Activated CD8-positive, alpha-beta memory T cell treated with anti-CD3 and anti-CD28 coated beads for 1 hour (primary cell): ENCODE data around the gene TRPM2.
"Not testable (repeated sequence)": the region's sequence is repeated elsewhere in the genome, so short reads cannot be mapped to it uniquely, and the experiment has no call there.

Experiments
- DNase-seq, 2 donors: peaks; one replicate each; pipeline ENCODE4 v3.0.0-alpha.2; 2020; ENCODE audit warnings: low read depth in 1 of 2; ENCODE audit errors: extremely low read depth in 1 of 2

The TRPM2 gene

DNA sequence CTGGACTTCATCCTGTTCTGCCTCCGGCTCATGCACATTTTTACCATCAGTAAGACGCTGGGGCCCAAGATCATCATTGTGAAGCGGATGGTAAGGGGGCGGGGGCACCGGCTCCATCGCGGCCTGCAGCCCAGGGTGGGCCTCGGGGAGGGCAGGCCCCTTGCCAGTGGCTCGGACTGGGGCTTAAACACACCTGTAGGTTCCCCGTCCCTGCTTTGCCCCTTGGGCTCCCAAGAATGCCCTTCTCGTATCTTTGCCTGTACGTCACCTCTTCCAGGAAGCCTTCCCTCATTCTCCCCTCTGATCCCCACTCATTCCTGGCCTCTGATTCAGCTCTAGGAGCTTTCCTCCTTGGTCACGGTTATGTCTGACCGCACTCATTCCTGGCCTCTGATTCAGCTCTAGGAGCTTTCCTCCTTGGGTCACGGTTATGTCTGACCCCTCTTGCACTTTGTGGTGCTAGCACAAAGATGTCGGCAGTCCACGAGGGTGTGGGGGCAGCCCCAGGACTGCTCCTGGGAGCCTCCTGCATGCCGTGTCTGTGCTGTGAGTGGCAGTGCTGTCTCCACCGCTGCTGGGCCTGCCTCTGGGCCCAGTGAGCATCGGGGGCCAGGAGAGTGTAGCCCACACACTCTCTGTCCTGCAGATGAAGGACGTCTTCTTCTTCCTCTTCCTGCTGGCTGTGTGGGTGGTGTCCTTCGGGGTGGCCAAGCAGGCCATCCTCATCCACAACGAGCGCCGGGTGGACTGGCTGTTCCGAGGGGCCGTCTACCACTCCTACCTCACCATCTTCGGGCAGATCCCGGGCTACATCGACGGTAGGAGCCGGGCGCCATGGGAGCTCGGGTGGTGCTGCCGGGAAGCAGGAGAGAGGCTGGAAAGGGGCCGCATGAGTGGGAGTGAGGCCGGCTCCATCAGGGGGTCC, 52.8 kb downstream of the TRPM2 start:
- no peak for DNase-seq

DNA sequence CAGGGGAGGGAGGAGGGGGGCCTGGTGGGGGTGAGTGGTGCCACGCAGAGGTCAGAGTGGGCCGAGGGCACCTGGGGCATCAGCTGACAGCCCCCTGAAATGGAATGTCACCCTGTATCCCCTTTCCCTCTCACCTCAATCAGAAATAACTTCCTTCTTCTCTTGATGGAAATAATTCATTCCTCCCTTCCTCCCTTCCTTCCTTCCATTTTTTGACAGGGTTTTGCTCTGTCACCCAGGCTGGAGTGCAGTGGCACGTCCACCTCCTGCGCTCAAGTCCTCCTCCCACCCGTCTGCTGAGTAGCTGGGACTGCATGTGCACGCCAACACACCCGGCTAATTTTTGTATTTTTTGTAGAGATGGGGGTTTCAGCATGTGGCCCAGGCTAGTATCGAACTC, 53.5 kb downstream of the TRPM2 start:
- DNase-seq, result no peak

DNA sequence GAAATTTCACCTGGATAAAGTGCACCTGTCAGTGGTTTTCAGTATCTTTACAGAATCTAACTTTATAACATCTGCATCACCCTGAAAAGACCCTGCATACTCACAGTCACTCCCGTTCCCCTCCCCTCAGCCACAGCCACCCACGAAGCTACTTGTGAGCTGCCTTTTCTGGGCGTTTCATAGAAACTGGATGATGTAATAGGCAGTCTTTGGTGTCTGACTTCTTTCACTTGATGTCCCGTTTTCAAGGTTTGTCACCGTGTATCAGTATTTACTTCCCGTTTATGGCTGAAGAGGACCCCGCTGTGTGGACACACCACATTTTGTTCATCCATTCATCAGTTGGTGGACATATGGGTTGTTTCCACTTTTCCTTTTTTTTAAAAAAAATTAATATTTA, 54.1 kb downstream of the TRPM2 start:
- no peak for DNase-seq

DNA sequence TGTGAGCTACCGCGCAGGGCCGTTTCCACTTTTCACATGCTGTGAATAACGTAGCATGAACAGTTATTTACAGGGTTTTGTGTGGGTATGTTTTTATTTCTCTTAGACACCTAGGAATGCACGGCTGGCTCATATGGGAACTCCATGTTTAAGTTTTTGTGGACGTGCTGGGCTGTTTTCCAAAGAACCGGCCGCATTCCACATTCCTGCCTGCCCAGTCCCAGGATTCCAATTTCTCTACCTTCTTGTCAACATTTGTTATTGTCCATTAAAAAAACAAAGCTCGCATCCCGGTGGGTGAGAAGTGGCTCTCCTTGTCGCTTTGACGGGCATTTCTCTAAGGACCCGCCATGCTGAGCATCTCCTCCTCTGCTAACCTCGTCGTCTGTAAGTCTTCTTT, 54.8 kb downstream of the TRPM2 start:
- DNase-seq, result no peak

DNA sequence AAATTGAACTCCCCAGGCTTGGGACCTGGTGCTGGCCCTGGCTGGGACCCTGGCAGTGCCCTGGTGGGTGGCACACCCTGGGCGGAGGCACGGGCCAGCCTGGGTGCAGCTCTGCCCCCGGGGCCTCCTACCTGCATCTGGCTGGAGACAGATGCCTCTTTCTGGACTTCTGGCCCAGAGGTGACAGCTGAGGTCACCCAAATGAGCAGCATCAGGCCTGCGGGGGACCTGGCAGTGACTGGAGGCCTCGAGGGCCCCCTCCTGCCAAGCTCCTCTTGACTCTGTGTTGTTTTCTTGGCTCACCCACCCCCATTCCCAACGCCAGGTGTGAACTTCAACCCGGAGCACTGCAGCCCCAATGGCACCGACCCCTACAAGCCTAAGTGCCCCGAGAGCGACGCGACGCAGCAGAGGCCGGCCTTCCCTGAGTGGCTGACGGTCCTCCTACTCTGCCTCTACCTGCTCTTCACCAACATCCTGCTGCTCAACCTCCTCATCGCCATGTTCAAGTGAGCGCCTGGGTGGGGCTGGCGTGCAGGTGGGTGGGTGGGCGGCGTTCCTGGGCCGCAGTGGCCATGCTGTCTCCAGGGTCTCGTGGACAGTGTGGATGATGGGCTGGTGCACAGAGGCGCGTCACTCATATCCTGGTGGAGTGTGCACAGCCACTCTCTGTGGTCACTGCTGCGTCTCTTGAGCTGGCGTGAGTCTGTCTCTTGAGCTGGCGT, 60.3 kb downstream of the TRPM2 start:
- no peak for DNase-seq

DNA sequence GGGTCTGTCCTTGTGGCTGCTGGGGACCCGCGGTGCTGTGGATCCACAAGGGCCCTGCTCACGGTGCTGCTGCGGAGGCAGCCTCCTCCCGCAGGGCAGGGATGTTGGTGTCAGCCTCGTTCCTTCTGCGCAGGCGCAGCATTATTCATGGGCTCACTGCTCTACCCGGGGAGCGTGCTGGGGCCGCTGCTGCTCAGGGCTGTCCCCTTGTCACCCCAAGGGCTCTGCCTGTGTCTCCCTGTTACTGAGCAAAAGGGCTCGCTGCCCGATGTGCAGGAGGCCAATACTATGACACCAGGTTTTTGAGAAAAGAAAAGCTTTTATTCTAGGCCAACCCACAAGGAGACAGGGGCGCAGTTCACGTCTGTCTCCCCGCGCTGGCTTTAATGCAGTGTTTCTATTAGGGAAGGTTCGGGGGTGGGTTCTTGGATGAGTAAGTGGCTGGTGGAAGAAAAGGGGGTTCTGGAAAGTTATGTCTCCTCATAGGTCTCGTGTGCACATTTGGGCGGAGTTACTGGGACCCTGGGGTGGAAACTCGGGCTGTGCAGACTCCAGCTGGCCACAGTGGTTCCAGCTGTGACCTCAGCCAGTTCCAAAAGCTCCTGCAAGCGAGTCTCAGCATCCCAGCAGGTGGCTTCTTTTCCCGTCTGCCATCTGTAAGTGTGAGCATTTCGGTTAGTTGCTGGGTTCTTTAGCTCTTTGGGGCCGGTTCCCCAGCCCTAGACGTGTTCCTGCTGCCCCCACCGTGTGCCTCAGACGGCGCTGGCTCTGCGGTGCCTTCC, 61.1 kb downstream of the TRPM2 start:
- DNase-seq, result no peak

DNA sequence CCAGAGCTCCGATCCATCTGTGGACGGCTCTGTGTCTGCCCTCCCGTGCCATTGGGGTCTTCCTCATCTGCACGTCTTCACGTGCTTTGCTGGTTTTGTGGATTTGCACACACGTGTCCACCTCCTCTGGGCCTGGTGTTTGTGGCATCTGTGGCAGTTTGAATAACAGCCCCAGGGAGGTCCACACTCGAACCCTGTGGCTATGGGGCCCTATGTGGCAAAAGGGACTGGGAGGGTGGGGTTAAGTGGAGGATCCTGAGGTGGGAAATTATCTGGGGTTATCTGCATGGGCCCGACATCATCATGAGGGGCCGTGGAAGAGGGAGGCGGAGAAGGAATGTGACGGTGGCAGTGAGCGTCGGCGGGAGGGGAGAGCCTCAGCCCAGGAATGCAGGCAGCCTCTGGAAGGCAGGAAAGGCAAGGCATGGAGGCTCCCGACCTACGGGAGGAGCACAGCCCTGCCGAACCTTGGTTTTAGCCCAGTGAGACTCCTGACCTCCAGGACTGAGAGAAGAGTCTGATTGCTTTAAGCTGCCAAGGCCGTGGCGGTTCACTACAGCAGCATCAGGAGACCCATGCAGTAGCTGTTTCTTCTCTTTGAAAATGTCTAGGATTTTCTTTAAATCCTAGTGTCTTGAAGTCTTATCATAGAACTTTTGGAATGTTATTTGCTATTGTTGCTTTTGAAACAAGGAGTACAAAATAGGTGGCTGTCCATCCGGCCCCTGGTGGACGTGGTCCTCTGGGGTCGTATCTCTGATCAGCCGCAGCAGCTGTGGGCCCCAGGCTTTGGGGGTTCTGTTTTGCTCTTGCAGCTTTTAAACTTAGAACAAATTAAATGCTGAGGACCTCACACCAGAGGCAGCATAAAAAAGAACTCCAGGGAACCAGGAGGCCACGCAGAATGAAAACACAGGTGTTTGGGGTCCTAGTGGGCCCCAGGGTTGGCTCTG, 61.9 kb downstream of the TRPM2 start:
- no peak for DNase-seq

DNA sequence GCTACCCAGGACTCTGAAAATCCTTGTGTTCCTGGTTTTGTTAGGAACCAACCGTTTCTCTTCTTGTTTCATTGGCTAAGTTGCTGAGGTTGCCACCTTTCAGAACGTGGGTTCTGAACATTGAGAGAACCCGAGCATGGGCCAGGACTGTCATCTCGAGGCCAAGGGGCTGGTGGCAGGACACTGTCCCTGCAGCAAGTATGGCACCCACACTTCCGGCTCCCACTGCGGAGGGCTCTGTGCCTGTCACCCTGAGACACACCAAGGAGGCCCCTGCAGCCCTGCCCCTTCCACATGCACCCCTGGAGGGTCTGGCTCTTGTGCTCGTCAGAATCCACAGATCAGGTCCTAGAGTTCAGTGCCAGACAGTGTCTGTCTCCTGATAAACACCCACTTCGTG, 62.8 kb downstream of the TRPM2 start:
- DNase-seq, result no peak

DNA sequence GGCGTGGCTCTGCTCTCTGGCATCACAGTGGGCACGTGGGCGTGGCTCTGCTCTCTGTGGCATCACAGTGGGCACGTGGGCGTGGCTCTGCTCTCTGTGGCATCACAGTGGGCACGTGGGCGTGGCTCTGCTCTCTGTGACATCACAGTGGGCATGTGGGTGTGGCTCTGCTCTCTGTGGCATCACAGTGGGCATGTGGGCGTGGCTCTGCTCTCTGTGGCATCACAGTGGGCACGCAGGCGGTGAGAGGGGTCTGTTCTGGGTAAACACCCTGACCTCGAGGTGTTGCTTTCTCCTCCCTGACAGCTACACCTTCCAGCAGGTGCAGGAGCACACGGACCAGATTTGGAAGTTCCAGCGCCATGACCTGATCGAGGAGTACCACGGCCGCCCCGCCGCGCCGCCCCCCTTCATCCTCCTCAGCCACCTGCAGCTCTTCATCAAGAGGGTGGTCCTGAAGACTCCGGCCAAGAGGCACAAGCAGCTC, 64.2 kb downstream of the TRPM2 start:
- DNase-seq, result not testable (repeated sequence)

DNA sequence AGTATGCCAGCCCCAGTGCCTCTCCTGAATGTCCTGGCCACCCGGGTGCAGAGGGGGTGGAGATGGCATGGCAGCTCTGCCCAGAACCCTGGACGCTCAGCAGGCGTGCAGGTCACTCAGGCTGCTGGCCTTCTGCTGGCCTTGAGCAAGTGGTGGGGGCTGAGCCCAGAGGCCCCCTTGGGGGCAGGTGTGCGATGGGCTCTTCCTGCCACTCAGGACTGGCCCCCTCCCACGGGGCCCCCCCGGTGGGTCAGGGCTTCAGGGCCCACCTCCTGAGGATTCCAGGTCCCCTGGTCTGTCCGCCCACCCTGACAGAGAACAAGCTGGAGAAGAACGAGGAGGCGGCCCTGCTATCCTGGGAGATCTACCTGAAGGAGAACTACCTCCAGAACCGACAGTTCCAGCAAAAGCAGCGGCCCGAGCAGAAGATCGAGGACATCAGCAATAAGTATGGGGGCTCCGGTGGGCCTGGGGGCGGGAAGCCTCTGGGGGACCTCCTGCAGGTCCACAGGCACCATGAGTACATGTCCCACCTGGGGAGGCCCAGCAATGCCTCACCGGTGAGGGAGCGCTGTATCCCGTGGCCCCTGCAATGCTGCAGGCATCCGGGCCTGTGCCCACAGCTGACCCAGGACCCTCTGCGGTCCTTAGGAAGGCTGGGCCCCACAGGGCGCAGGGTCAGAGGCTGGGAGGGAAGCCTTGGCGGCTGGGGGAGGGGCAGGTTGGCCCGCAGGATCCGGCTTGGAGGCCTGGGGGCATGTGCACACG, 64.9 kb downstream of the TRPM2 start:
- no peak for DNase-seq

DNA sequence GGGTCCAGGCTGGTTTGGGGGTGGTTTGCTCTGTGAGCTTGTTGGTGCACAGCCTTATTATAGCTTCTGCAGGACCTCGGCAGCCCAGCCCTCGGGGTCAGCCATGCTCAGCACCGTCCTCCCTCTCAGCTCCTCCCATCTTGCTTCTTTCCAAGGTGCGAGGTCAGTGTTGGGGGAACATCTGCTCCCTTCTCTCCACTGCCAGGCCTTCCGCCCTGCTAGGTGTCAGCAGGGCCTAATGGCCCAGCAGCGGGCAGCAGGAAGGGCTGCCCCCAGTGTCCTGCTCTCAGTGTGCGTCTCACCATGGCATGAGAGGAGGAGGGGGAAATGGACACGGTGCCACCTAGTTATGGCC, 65.4 kb downstream of the TRPM2 start:
- no peak for DNase-seq

DNA sequence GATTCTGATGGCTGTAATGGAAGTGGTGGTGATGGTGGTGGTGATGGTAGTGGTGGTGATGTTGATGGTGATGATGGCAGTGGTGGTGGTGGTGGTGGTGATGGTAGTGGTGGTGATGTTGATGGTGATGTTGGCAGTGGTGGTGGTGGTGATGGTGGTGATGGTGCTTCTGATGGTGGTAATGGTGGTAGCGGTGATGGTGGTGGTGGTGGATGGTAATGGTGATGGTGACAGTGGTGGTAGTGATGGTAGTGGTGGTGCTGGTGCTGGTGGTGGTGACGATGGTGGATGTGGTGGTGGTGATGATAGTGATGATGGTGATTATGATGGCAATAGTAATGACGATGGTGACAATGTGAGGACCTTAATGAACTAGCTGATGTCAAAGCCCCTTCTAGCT, 66.3 kb downstream of the TRPM2 start:
- no peak for DNase-seq

DNA sequence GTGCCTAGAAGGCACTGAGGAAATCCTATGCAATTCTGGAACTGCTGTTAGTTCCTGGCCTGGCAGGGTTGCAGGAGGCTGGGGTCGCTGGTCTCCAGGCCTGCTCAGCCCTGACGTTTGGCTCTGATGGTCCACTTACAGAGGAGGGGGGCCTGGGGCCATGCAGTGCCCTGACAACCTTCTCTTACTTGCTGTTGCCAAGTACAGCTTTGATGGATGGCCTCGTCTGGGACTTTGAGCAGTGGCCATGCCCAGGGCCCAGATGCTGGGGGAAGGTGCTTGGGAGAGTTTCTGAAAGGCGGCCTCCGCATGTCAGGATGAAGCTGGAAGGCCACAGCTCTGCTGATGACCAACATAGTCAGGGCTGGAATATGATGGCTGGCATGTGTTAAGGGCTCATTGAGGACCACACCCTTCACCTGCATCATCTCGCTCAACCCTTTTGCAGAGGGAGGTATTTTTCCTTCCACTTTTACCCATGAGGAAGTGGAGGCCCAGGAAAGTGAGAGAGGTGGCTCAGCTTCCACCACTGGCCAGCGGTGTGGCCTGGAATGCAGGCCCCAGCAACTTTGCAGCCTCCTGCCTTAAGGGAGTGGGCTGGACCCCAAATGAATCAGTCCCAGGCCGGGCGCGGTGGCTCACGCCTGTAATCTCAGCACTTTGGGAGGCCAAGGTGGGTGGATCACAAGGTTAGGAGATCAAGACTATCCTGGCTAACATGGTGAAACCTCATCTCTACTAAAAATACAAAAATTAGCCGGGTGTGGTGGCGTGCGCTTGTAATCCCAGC, 67.2 kb downstream of the TRPM2 start:
- no peak for DNase-seq

DNA sequence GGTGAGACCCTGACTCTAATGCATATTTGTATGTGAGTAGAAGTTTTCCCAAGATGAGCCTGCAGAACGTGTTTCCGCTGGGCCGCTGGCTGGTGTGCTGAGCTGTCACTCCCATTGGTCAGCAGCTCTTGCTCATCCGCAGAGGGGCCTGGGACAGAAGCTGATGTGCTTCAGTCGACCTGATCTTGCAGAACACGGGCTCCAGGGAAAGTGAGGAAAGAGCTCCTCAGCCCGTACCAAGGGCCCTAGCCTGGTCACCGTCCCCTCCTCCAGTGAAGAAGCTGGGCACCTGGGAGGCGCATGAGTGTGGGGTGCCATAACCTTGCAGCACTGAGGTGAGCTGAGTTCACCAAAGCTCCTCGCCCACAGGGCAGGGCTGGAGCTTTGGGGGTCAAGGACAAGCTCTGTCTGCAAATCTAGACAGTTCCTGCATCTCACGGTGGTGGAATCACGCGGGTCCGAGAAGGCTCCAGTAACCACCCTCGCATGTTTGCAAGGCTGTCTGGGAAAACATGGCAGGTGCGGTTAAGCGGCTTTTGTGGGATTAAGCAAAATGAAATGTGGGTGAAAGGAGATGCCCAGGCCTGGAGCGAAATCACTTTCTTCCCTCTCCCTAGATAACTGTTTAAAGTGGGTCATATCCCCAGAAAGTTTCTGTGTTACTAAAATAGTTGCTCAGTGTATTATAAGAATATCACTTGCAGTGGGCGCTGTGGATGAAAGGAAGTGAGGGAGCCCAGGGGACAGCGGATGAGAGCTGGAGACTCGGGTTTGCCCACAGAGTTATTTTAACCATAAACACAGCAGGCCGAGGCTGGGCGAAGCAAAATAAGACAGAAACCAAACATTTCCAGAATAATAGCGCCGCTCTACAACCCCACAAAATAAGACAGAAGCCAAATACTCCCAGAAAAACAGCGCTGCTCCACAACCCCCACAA, 68.8 kb downstream of the TRPM2 start:
- no peak for DNase-seq

DNA sequence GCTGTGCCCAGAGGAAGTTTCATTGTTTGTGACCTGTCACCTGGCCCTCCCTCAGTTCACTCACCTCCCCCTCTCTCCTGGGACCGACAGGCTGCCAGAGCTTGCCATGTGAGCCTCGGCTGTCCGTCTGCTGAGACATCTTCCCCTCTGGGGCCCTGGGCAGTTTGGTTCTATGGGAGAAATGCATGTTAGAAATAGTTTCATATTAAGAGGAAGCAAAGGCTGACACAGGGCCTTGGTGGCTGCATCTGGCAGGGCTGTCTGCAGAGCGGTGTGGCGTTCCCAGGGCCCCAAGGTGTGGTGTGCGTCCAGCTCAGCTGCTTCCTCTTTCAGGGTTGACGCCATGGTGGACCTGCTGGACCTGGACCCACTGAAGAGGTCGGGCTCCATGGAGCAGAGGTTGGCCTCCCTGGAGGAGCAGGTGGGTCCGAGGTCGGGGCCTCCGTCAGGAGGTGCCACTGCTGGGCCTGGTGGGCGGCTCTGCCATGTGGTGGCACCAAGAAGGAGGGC, 69.9 kb downstream of the TRPM2 start:
- DNase-seq, result no peak

DNA sequence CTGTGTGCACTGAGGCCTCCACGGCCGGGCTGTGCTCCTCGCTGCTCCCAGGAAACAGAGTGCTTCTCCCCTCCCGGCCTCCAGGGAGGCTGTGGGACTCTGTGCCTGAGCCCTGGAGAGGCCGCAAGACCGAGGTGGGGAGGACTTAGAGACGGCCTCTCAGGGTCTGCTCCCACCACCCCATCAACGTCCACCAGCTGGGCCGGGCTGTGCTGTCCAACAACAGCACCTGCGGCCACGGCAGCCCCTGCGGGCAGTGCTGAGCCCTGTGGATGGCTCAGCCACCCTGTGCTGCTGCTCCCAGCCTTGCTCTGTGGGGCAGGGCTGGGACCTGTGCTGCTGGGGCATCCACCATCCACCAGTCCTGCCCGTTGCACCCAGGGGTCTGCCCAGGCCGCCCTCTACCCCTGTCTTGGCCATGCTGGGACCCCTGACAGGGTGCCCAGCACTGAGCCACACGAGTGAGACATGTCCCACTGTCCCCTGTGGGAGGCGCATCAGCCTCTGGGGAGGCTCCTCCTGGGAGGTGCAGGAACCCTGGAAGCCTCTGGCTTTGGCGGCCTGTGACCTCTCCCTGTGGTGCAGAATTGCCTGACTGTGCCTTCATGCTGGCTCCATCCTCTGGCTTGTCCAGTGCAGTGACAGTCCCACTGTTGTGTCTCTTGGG, 70.7 kb downstream of the TRPM2 start:
- no peak for DNase-seq
